Mucosa of rectum (tissue), 2 donors: Measurements from ENCODE around the gene TMEM178A.
"Not testable (repeated sequence)": the region's sequence is repeated elsewhere in the genome, so short reads cannot be mapped to it uniquely, and the experiment has no call there.

Experiments
- H3K27ac ChIP-seq, 2 donors: one replicate each; pipeline ENCODE4 v1.7.0; 2013; ENCODE audit warnings: inconsistent platforms in 2 of 2, low read depth in 2 of 2, low read length in 2 of 2
- H3K27me3 ChIP-seq, 2 donors: one replicate each; pipeline ENCODE4 v1.7.0; 2013; ENCODE audit warnings: low read length in 2 of 2; ENCODE audit not compliant: control insufficient read depth in 2 of 2, insufficient read depth in 2 of 2
- H3K36me3 ChIP-seq, 2 donors: one replicate each; pipeline ENCODE4 v1.7.0; 2013; ENCODE audit warnings: low read length in 2 of 2; ENCODE audit not compliant: control insufficient read depth in 2 of 2, insufficient read depth in 2 of 2
- H3K4me1 ChIP-seq, 2 donors: one replicate each; pipeline ENCODE4 v1.7.0; 2013; ENCODE audit warnings: low read length in 2 of 2, mild to moderate bottlenecking in 1 of 2; ENCODE audit not compliant: control insufficient read depth in 2 of 2, insufficient read depth in 2 of 2
- H3K4me3 ChIP-seq, 2 donors: one replicate each; pipeline ENCODE4 v1.7.0; 2013; ENCODE audit warnings: low read length in 2 of 2
- H3K9ac ChIP-seq, 2 donors: one replicate each; pipeline ENCODE4 v1.7.0; 2013; ENCODE audit warnings: low read length in 2 of 2, low read depth in 1 of 2, mild to moderate bottlenecking in 1 of 2
- H3K9me3 ChIP-seq, 2 donors: one replicate each; pipeline ENCODE4 v1.7.0; 2013; ENCODE audit warnings: low read length in 2 of 2; ENCODE audit not compliant: control insufficient read depth in 2 of 2
- donor health status: healthy.
- donor health status: Normal muscosa, but diverticular disease.

Gene TMEM178A

GRCh38 chr2:39646267-39646666, 19.4 kb upstream of the TMEM178A start:
- H3K4me1 ChIP-seq = no peaks in the 10 kb centered on the region
- no peaks in the 10 kb centered on the region for H3K9me3 ChIP-seq
- H3K36me3 ChIP-seq = no peaks in the 10 kb centered on the region
- H3K9ac ChIP-seq = no peak overlapping the region
- no peak overlapping the region for H3K4me3 ChIP-seq
- no peaks in the 10 kb centered on the region for H3K27me3 ChIP-seq
- H3K27ac ChIP-seq = no peak overlapping the region

GRCh38 chr2:39647104-39647765, 18.5 kb upstream of the TMEM178A start:
- H3K4me1 ChIP-seq = no peaks in the 10 kb centered on the region
- no peaks in the 10 kb centered on the region for H3K27me3 ChIP-seq
- H3K36me3 ChIP-seq = no peaks in the 10 kb centered on the region
- no peaks in the 10 kb centered on the region for H3K9me3 ChIP-seq
- no peak overlapping the region for H3K27ac ChIP-seq
- no peak overlapping the region for H3K4me3 ChIP-seq
- no peak overlapping the region for H3K9ac ChIP-seq

- Histone ChIP-seq H3K27ac (no peak overlapping the region), H3K4me3 (no peak overlapping the region), H3K27me3 (no peaks in the 10 kb centered on the region), H3K9me3 (no peaks in the 10 kb centered on the region), H3K9ac (no peak overlapping the region), H3K4me1 (no peaks in the 10 kb centered on the region), H3K36me3 (no peaks in the 10 kb centered on the region)
These were observed 17.1 kb upstream of the TMEM178A start for GRCh38 chr2:39648580-39648979.

GRCh38 chr2:39649511-39649910, 16.2 kb upstream of the TMEM178A start:
- no peaks in the 10 kb centered on the region for H3K27me3 ChIP-seq
- H3K36me3 ChIP-seq = no peaks in the 10 kb centered on the region
- H3K4me1 ChIP-seq = no peaks in the 10 kb centered on the region
- H3K9ac ChIP-seq = no peak overlapping the region
- no peaks in the 10 kb centered on the region for H3K9me3 ChIP-seq
- no peak overlapping the region for H3K4me3 ChIP-seq
- H3K27ac ChIP-seq = no peak overlapping the region

GRCh38 chr2:39650468-39650867, 15.2 kb upstream of the TMEM178A start:
- Histone ChIP-seq H3K9me3 (no peaks in the 10 kb centered on the region), H3K36me3 (no peaks in the 10 kb centered on the region), H3K4me3 (no peak overlapping the region), H3K4me1 (no peaks in the 10 kb centered on the region), H3K27ac (no peak overlapping the region), H3K9ac (no peak overlapping the region), H3K27me3 (no peaks in the 10 kb centered on the region)

- H3K9ac ChIP-seq, H3K4me3 ChIP-seq, H3K27ac ChIP-seq, H3K9me3 ChIP-seq, H3K27me3 ChIP-seq, H3K36me3 ChIP-seq, H3K4me1 ChIP-seq: not testable (repeated sequence)
These were observed 9.5 kb upstream of the TMEM178A start for GRCh38 chr2:39656215-39656614.

- H3K27me3 ChIP-seq = no peaks in the 10 kb centered on the region
- H3K9ac ChIP-seq = no peak overlapping the region
- no peaks in the 10 kb centered on the region for H3K4me1 ChIP-seq
- H3K27ac ChIP-seq = no peak overlapping the region
- H3K9me3 ChIP-seq = no peaks in the 10 kb centered on the region
- H3K4me3 ChIP-seq = no peak overlapping the region
- no peaks in the 10 kb centered on the region for H3K36me3 ChIP-seq
These were observed 8.3 kb upstream of the TMEM178A start for GRCh38 chr2:39657287-39657937.

- no peak overlapping the region for H3K4me3 ChIP-seq
- no peak overlapping the region for H3K9ac ChIP-seq
- H3K4me1 ChIP-seq = no peaks in the 10 kb centered on the region
- no peaks in the 10 kb centered on the region for H3K36me3 ChIP-seq
- no peaks in the 10 kb centered on the region for H3K9me3 ChIP-seq
- no peak overlapping the region for H3K27ac ChIP-seq
- no peaks in the 10 kb centered on the region for H3K27me3 ChIP-seq
These were observed 7.3 kb upstream of the TMEM178A start for GRCh38 chr2:39658371-39658770.

GRCh38 chr2:39659765-39660611, 5.7 kb upstream of the TMEM178A start:
- no peaks in the 10 kb centered on the region for H3K36me3 ChIP-seq
- H3K4me1 ChIP-seq = no peaks in the 10 kb centered on the region
- no peak overlapping the region for H3K4me3 ChIP-seq
- H3K9me3 ChIP-seq = no peaks in the 10 kb centered on the region
- H3K9ac ChIP-seq = no peak overlapping the region
- no peak overlapping the region for H3K27ac ChIP-seq
- peaks cover 8 to 9% of the 10 kb centered on the region in 2 donors for H3K27me3 ChIP-seq

- H3K27me3 ChIP-seq = peaks cover 11 to 13% of the 10 kb centered on the region in 2 donors
- no peak overlapping the region for H3K27ac ChIP-seq
- no peak overlapping the region for H3K9ac ChIP-seq
- H3K36me3 ChIP-seq = no peaks in the 10 kb centered on the region
- H3K4me1 ChIP-seq = no peaks in the 10 kb centered on the region
- no peak overlapping the region for H3K4me3 ChIP-seq
- no peaks in the 10 kb centered on the region for H3K9me3 ChIP-seq
These were observed 5.0 kb upstream of the TMEM178A start for GRCh38 chr2:39660612-39661236.
